A673 (cell line): Measurements from ENCODE around the gene ENTPD5. TPM values are rescaled to one million over a fixed set of nuclear protein-coding genes. Genes with fewer than 3 reads are reported as not detected.
A peak's percentile ranks its signal among the peaks of the same experiment; 100 is the strongest.

Source experiments
- BruUV-seq: library from RNA; stranded (reverse); fragments of 400-500 nt; replicated peaks from 2 replicates; lab custom pipeline; 2021; lab: Mats Ljungman, UMichigan
- CTCF ChIA-PET: fragments of 300-600 bp; sonication (Branson Sonifier 250); formaldehyde crosslinking; loops from one replicate; lab custom pipeline; 2022; ENCODE audit warnings: antibody characterized with exemption; lab: Charles Lee
- POLR2A ChIA-PET: fragments of 300-600 bp; sonication (Branson Sonifier 250); formaldehyde crosslinking; loops from one replicate; lab custom pipeline; 2022; ENCODE audit warnings: antibody characterized with exemption; ENCODE audit not compliant: low non-redundant PET; lab: Charles Lee
- DNase-seq: peaks from one replicate; pipeline ENCODE4 v3.0.0-alpha.2; 2015; ENCODE audit warnings: low spot score
- H3K27ac ChIP-seq: fragments of 200-600 bp; sonication (generic); 2 replicates; pipeline ENCODE4 v1.5.1; 2016; ENCODE audit warnings: mixed run types, low read depth, mild to moderate bottlenecking, mixed read lengths, antibody characterized with exemption, low read length; ENCODE audit not compliant: poor library complexity, severe bottlenecking
- H3K27me3 ChIP-seq: fragments of 200-600 bp; sonication (generic); replicated peaks from 2 replicates; pipeline ENCODE4 v1.6.1; 2017; ENCODE audit warnings: mixed run types, low read depth, mild to moderate bottlenecking, mixed read lengths, antibody characterized with exemption, low read length; ENCODE audit not compliant: insufficient read depth, poor library complexity
- H3K36me3 ChIP-seq: fragments of 200-600 bp; sonication (generic); 2 replicates; pipeline ENCODE4 v1.6.1; 2016; ENCODE audit warnings: mixed run types, mild to moderate bottlenecking, mixed read lengths, antibody characterized with exemption, low read length; ENCODE audit not compliant: insufficient read depth, poor library complexity, severe bottlenecking
- H3K4me1 ChIP-seq: fragments of 200-600 bp; sonication (generic); 2 replicates; pipeline ENCODE4 v1.6.1; 2017; ENCODE audit warnings: mixed run types, mild to moderate bottlenecking, mixed read lengths, antibody characterized with exemption, low read length; ENCODE audit not compliant: insufficient read depth, poor library complexity, severe bottlenecking
- H3K4me3 ChIP-seq: fragments of 200-600 bp; sonication (generic); 2 replicates; pipeline ENCODE4 v1.5.1; 2016; ENCODE audit warnings: low read depth, mixed run types, mild to moderate bottlenecking, mixed read lengths, low read length; ENCODE audit not compliant: poor library complexity, severe bottlenecking
- H3K9me3 ChIP-seq: fragments of 200-600 bp; sonication (generic); 2 replicates; pipeline ENCODE4 v1.6.1; 2016; ENCODE audit warnings: mixed run types, low read depth, mild to moderate bottlenecking, mixed read lengths, antibody characterized with exemption, low read length; ENCODE audit not compliant: poor library complexity, severe bottlenecking
- CTCF ChIP-seq: fragments of 300-800, 200-600 bp; sonication (generic); conservative IDR thresholded peaks from 2 replicates; pipeline ENCODE4 v1.5.1; 2017; ENCODE audit warnings: low read depth, mild to moderate bottlenecking, antibody characterized with exemption, low read length, moderate library complexity, mixed read lengths
- EZH2 ChIP-seq: fragments of 200-600 bp; sonication (generic); IDR thresholded peaks from 2 replicates; pipeline ENCODE4 v1.6.1; 2017; ENCODE audit warnings: borderline replicate concordance, low read depth, mild to moderate bottlenecking, mixed read lengths, antibody characterized with exemption, low read length; ENCODE audit not compliant: poor library complexity, severe bottlenecking
- intact Hi-C: fragments of 100-400 bp; cut with micrococcal nuclease; formaldehyde crosslinking; loops from one replicate; pipeline ENCODE4 v1.10.0; 2022; ENCODE audit not compliant: unreplicated experiment
- total RNA-seq: library from RNA; stranded (reverse); gene quantifications from 2 replicates; pipeline ENCODE4 v1.2.3, GENCODE V29; 2021

Gene ENTPD5
- total RNA-seq, 1 experiment from 2014 or later: 14.6 TPM

- POLR2A ChIA-PET: no interaction called here
- Histone ChIP-seq H3K36me3 (no peaks in the 10 kb centered on the region), H3K9me3 (no peaks in the 10 kb centered on the region), H3K4me3 (no peak overlapping the region), H3K27me3 (no peaks in the 10 kb centered on the region), H3K27ac (no peak overlapping the region), H3K4me1 (no peaks in the 10 kb centered on the region)
- intact Hi-C loops: no loop called here
- DNase-seq: no peak
- no peak for TF ChIP-seq CTCF
- no peak for TF ChIP-seq EZH2
- BruUV-seq: no TSS peak
- CTCF ChIA-PET: no interaction called here
Observed at GRCh38 chr14:74029136-74029535, 10.0 kb upstream of the ENTPD5 start.

- H3K36me3 ChIP-seq: no peaks in the 10 kb centered on the region
- H3K4me3 ChIP-seq: no peak overlapping the region
- H3K27me3 ChIP-seq: no peaks in the 10 kb centered on the region
- BruUV-seq: no TSS peak
- TF ChIP-seq EZH2 (no peak), CTCF (no peak)
- POLR2A ChIA-PET: no interaction called here
- CTCF ChIA-PET: no interaction called here
- no peak for DNase-seq
- no peak overlapping the region for H3K27ac ChIP-seq
- intact Hi-C loops: no loop called here
- H3K9me3 ChIP-seq: no peaks in the 10 kb centered on the region
- H3K4me1 ChIP-seq: no peaks in the 10 kb centered on the region
Observed at GRCh38 chr14:74022346-74022745, 3.3 kb upstream of the ENTPD5 start.

GRCh38 chr14:74019408-74020137 lies 485 bp upstream of the ENTPD5 start:
- TF ChIP-seq CTCF (no peak), EZH2 (no peak)
- intact Hi-C loops: loop anchor here (2.0 kb wide), 1 partner anchor 291 kb away; no protein-coding TSS in a partner anchor
- DNase-seq: no peak
- ChIA-PET CTCF (no interaction called here), POLR2A (interaction anchor here (0.6 kb wide), 1 partner anchor 122 kb away, joined by 8 read pairs; no protein-coding TSS in a partner anchor)
- Histone ChIP-seq H3K27ac (peak overlapping the region; percentile 58), H3K4me1 (no peaks in the 10 kb centered on the region), H3K9me3 (no peaks in the 10 kb centered on the region), H3K36me3 (no peaks in the 10 kb centered on the region), H3K4me3 (peak overlapping the region; percentile 99), H3K27me3 (no peaks in the 10 kb centered on the region)
- BruUV-seq: no TSS peak
